K562 (cell line): Measurements from ENCODE around the gene CNGB1.

ENCODE experiments used
- BRF1 ChIP-seq: IDR thresholded peaks from 3 replicates; pipeline ENCODE4 v1.6.1; 2011; ENCODE audit warnings: borderline replicate concordance, mild to moderate bottlenecking; ENCODE audit not compliant: insufficient read length; ENCODE audit errors: extremely low read depth
- CEBPB ChIP-seq: fragments of 450-650 bp; IDR thresholded peaks from 2 replicates; pipeline ENCODE4 v1.6.1; 2016; ENCODE audit warnings: missing genetic modification characterization, missing compliant biosample characterization
- EP300 ChIP-seq: IDR thresholded peaks from 2 replicates; pipeline ENCODE4 v1.6.1; 2012; ENCODE audit warnings: low read length, improper control_type of control experiment
- MAZ ChIP-seq, 2 experiments: fragments of 450-650 bp in 1 of 2; sonication (generic) in 1 of 2; formaldehyde crosslinking; IDR thresholded peaks in 1 of 2; conservative IDR thresholded peaks in 1 of 2; 2 replicates each; pipeline versions ENCODE4 v1.4.0 to v1.5.0; 2020; ENCODE audit warnings: mild to moderate bottlenecking in 1 of 2, missing genetic modification reagents in 1 of 2
- POLR3G ChIP-seq: IDR thresholded peaks from 2 replicates; pipeline ENCODE4 v1.6.1; 2011; ENCODE audit not compliant: insufficient read length, insufficient replicate concordance; ENCODE audit errors: extremely low read depth
- SMC3 ChIP-seq: conservative IDR thresholded peaks from 2 replicates; pipeline ENCODE4 v1.6.1; 2011; ENCODE audit warnings: low read depth, low read length, improper control_type of control experiment; ENCODE audit not compliant: insufficient read depth
- SREBF1 ChIP-seq: fragments of 150-350 bp; IDR thresholded peaks from 2 replicates; pipeline ENCODE4 v1.6.1; 2014; ENCODE audit warnings: antibody characterized with exemption, low read depth, low read length, borderline replicate concordance
- TAF1 ChIP-seq: IDR thresholded peaks from 2 replicates; pipeline ENCODE4 v1.6.1; 2011; ENCODE audit warnings: mild to moderate bottlenecking, low read length, moderate library complexity; ENCODE audit not compliant: insufficient read depth, control insufficient read depth, severe bottlenecking; ENCODE audit errors: extremely low read depth
- TAF7 ChIP-seq: fragments of 450-650 bp; IDR thresholded peaks from 2 replicates; pipeline ENCODE4 v1.6.1; 2016; ENCODE audit warnings: missing genetic modification characterization, missing compliant biosample characterization
- THRAP3 ChIP-seq: fragments of 450-650 bp; IDR thresholded peaks from 2 replicates; pipeline ENCODE4 v1.6.1; 2016; ENCODE audit warnings: mild to moderate bottlenecking, inconsistent platforms, borderline replicate concordance
- YBX1 ChIP-seq: fragments of 450-650 bp; IDR thresholded peaks from 2 replicates; pipeline ENCODE4 v1.7.1; 2016; ENCODE audit warnings: mild to moderate bottlenecking
- ZNF253 ChIP-seq: fragments of 250-450 bp; sonication (Bioruptor Pico); conservative IDR thresholded peaks from 2 replicates; pipeline ENCODE4 v1.6.1; 2021; ENCODE audit warnings: mild to moderate bottlenecking
- TF ChIP-seq, protein P1 (sequence below): IDR thresholded peaks from 2 replicates; pipeline ENCODE4 v1.6.1; 2016; ENCODE audit warnings: missing genetic modification characterization, missing compliant biosample characterization
- TF ChIP-seq, protein P2 (sequence below): fragments of 200-800 bp; sonication (Bioruptor generic); IDR thresholded peaks from 2 replicates; pipeline ENCODE4 v1.6.1; 2016; ENCODE audit warnings: missing genetic modification characterization, missing compliant biosample characterization

DNA sequence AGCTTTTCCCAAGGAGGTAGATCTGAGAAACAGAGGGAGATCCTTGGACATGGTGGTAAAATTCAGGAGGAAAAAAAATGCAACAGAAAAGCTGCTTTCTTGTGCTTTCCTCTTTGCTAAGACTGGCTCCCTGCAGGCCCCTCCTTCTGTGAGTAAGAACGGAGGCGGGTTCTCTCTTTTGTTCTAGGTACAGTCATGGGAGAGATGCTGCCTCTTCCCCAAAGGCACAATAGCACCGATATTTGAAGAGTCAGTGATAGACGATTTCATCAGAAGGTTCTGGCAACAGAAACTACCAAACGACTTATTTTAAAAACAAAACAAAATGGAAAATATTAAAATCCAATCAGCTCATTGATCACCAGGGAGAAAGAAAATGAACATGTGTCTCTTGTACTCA is 136.0 kb downstream of the CNGB1 start:
- TF ChIP-seq MAZ (CRISPR knock-in tag; conservative IDR thresholded peaks at IDR 0.05 in 1 of 2, IDR thresholded peaks at IDR 0.05 in 1 of 2) (no peak), TAF1 (no peak), POLR3G (no peak), CEBPB (no peak), BRF1 (no peak), SMC3 (no peak), TAF7 (tag) (no peak), EP300 (no peak), YBX1 (no peak), ZNF253 (CRISPR knock-in tag) (no peak), THRAP3 (no peak), SREBF1 (no peak)
- TF ChIP-seq, protein P1, sequence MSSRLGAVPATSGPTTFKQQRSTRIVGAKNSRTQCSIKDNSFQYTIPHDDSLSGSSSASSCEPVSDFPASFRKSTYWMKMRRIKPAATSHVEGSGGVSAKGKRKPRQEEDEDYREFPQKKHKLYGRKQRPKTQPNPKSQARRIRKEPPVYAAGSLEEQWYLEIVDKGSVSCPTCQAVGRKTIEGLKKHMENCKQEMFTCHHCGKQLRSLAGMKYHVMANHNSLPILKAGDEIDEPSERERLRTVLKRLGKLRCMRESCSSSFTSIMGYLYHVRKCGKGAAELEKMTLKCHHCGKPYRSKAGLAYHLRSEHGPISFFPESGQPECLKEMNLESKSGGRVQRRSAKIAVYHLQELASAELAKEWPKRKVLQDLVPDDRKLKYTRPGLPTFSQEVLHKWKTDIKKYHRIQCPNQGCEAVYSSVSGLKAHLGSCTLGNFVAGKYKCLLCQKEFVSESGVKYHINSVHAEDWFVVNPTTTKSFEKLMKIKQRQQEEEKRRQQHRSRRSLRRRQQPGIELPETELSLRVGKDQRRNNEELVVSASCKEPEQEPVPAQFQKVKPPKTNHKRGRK: no peak
- TF ChIP-seq, protein P2, sequence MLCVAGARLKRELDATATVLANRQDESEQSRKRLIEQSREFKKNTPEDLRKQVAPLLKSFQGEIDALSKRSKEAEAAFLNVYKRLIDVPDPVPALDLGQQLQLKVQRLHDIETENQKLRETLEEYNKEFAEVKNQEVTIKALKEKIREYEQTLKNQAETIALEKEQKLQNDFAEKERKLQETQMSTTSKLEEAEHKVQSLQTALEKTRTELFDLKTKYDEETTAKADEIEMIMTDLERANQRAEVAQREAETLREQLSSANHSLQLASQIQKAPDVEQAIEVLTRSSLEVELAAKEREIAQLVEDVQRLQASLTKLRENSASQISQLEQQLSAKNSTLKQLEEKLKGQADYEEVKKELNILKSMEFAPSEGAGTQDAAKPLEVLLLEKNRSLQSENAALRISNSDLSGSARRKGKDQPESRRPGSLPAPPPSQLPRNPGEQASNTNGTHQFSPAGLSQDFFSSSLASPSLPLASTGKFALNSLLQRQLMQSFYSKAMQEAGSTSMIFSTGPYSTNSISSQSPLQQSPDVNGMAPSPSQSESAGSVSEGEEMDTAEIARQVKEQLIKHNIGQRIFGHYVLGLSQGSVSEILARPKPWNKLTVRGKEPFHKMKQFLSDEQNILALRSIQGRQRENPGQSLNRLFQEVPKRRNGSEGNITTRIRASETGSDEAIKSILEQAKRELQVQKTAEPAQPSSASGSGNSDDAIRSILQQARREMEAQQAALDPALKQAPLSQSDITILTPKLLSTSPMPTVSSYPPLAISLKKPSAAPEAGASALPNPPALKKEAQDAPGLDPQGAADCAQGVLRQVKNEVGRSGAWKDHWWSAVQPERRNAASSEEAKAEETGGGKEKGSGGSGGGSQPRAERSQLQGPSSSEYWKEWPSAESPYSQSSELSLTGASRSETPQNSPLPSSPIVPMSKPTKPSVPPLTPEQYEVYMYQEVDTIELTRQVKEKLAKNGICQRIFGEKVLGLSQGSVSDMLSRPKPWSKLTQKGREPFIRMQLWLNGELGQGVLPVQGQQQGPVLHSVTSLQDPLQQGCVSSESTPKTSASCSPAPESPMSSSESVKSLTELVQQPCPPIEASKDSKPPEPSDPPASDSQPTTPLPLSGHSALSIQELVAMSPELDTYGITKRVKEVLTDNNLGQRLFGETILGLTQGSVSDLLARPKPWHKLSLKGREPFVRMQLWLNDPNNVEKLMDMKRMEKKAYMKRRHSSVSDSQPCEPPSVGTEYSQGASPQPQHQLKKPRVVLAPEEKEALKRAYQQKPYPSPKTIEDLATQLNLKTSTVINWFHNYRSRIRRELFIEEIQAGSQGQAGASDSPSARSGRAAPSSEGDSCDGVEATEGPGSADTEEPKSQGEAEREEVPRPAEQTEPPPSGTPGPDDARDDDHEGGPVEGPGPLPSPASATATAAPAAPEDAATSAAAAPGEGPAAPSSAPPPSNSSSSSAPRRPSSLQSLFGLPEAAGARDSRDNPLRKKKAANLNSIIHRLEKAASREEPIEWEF (CRISPR knock-in tag): no peak
